ENCODE results near the gene ANKRD11.

Gene ANKRD11

DNA sequence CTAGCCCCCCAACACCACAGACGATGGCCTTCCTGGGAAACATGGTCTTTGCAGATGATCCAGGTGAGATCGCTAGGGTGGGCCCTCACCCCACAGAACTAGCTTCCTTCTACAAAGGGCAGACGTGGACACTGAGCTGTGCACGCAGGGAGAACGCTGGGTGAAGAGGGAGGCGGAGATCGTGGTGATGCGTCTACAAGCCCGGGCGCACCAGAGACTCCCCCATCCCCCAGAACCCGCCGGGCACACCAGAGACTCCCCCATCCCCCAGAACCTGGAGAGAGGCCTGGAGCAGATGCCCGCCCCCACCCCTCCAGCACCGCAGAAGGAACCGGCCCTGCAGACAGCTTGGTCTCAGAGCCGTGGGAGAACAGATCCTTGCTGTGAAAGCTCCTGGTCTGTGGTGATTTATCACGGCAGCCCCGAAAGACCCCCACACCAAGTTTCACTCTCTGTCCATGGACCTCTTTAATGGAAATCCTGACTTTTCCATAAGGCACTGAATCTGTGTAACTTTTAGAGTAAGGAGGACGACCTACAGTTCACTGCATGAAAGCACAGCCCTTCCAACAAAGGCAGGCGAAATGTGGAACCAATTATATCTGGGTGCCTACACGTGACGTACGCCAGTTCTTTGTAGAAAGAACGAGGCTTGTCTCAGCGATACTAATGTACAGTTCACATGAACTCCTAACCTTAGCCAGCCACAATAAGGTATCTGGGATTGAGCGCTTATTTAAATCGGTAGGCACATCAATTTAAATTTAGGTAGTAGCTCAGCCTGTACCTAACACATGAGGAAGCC, 88.5 kb downstream of the ANKRD11 start:
- Histone ChIP-seq H3K36me3 (ENCODE audit: low read depth) (0 out of 2 replicates have a peak, but pooled peaks cover 17% of the 10 kb centered on the region), H3K27me3 (ENCODE audit: insufficient read depth, poor library complexity, severe bottlenecking) (no peaks in the 10 kb centered on the region)
- DNase-seq (ENCODE audit: low spot score): no peak

DNA sequence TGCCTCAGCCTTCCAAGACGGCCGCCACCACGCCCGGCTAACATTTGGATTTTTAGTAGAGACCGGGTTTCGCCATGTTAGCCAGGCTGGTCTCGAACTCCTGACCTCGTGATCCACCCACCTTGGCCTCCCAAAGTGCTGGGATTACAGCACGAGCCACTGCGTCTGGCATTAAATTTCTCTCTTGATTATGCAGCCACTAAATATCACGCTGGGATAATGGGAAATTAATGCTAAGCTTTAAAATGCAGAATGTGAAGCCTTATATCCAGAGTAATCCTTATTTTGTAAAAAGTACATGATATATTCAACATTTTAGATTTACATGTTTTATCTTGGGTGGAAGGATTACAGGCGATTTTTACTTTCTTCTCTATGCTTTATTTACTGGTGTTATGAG, 89.2 kb downstream of the ANKRD11 start:
- Histone ChIP-seq H3K27ac (ENCODE audit: poor library complexity, severe bottlenecking) (no peak overlapping the region), H3K36me3 (ENCODE audit: low read depth) (0 out of 2 replicates have a peak, but pooled peaks cover 17% of the 10 kb centered on the region), H3K27me3 (ENCODE audit: insufficient read depth, poor library complexity, severe bottlenecking) (no peaks in the 10 kb centered on the region), H3K4me3 (ENCODE audit: severe bottlenecking) (no peak overlapping the region), H3K4me1 (ENCODE audit: insufficient read depth, poor library complexity, severe bottlenecking) (peaks cover 17% of the 10 kb centered on the region), H3K9me3 (ENCODE audit: severe bottlenecking) (no peaks in the 10 kb centered on the region)
- DNase-seq (ENCODE audit: low spot score) (no peak), ATAC-seq (ENCODE audit: low read depth) (no peak)
- TF ChIP-seq, protein P1, sequence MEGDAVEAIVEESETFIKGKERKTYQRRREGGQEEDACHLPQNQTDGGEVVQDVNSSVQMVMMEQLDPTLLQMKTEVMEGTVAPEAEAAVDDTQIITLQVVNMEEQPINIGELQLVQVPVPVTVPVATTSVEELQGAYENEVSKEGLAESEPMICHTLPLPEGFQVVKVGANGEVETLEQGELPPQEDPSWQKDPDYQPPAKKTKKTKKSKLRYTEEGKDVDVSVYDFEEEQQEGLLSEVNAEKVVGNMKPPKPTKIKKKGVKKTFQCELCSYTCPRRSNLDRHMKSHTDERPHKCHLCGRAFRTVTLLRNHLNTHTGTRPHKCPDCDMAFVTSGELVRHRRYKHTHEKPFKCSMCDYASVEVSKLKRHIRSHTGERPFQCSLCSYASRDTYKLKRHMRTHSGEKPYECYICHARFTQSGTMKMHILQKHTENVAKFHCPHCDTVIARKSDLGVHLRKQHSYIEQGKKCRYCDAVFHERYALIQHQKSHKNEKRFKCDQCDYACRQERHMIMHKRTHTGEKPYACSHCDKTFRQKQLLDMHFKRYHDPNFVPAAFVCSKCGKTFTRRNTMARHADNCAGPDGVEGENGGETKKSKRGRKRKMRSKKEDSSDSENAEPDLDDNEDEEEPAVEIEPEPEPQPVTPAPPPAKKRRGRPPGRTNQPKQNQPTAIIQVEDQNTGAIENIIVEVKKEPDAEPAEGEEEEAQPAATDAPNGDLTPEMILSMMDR (IDR thresholded peaks at IDR 0.05; ENCODE audit: poor library complexity, severe bottlenecking): no peak

More for the DNA sequence above, 88.5 kb downstream of the ANKRD11 start:
- no peak overlapping the region for H3K27ac ChIP-seq (ENCODE audit: poor library complexity, severe bottlenecking)
- H3K9me3 ChIP-seq (ENCODE audit: severe bottlenecking): no peaks in the 10 kb centered on the region
- H3K4me3 ChIP-seq (ENCODE audit: severe bottlenecking): no peak overlapping the region
- ATAC-seq (ENCODE audit: low read depth): no peak
- H3K4me1 ChIP-seq (ENCODE audit: insufficient read depth, poor library complexity, severe bottlenecking): peaks cover 17% of the 10 kb centered on the region
- TF ChIP-seq, protein P1 (IDR thresholded peaks at IDR 0.05; ENCODE audit: poor library complexity, severe bottlenecking): no peak

DNA sequence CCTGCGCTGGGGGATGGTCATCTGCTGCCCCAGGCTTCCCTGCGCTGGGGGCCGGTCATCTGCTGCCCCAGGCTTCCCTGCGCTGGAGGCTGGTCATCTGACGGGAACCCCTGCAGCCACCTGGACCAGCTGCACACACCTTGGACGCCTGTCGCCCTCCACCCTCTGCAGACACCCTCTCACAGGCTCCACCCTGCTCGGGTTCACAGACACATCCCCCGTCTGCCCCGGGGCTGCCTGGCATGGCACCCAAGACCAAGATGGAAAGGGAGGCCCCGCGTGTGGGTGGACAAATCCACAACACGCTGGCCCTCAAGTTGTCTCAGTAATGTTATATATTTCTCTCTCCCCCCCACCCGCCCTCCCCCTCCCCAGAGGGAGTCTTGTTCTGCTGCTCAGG, 89.6 kb downstream of the ANKRD11 start:
- Histone ChIP-seq H3K4me1 (ENCODE audit: insufficient read depth, poor library complexity, severe bottlenecking) (peaks cover 20% of the 10 kb centered on the region), H3K27ac (ENCODE audit: poor library complexity, severe bottlenecking) (no peak overlapping the region), H3K36me3 (ENCODE audit: low read depth) (0 out of 2 replicates have a peak, but pooled peaks cover 17% of the 10 kb centered on the region), H3K4me3 (ENCODE audit: severe bottlenecking) (no peak overlapping the region), H3K9me3 (ENCODE audit: severe bottlenecking) (no peaks in the 10 kb centered on the region), H3K27me3 (ENCODE audit: insufficient read depth, poor library complexity, severe bottlenecking) (no peaks in the 10 kb centered on the region)
- ATAC-seq (ENCODE audit: low read depth): no peak
- TF ChIP-seq, protein P1 (IDR thresholded peaks at IDR 0.05; ENCODE audit: poor library complexity, severe bottlenecking): no peak
- DNase-seq (ENCODE audit: low spot score): no peak

DNA sequence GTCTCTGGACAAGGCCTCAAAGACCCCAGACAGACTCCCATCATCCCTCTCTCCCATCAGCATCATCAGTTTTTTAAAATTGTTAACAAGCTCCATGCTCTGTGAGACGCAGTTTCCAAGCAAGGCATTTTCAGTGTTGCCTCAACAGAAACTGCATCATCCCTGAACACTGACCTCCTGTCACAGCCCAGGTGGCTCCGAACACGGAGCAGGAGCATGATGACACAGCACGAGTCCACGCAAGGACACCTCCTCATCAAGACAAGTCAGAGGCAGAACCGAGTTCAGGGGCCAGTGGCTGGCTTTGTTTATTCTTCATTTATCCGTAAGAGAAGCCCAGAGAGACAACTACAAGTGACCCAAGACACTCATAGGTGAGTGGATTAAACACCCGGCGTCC, 91.4 kb downstream of the ANKRD11 start:
- no peak for ATAC-seq (ENCODE audit: low read depth)
- TF ChIP-seq, protein P1 (IDR thresholded peaks at IDR 0.05; ENCODE audit: poor library complexity, severe bottlenecking): no peak
- no peak for DNase-seq (ENCODE audit: low spot score)
- H3K4me3 ChIP-seq (ENCODE audit: severe bottlenecking): no peak overlapping the region
- H3K27ac ChIP-seq (ENCODE audit: poor library complexity, severe bottlenecking): no peak overlapping the region
- peaks cover 24% of the 10 kb centered on the region for H3K4me1 ChIP-seq (ENCODE audit: insufficient read depth, poor library complexity, severe bottlenecking)
- H3K9me3 ChIP-seq (ENCODE audit: severe bottlenecking): no peaks in the 10 kb centered on the region
- no peaks in the 10 kb centered on the region for H3K27me3 ChIP-seq (ENCODE audit: insufficient read depth, poor library complexity, severe bottlenecking)
- H3K36me3 ChIP-seq (ENCODE audit: low read depth): 0 out of 2 replicates have a peak, but pooled peaks cover 17% of the 10 kb centered on the region

DNA sequence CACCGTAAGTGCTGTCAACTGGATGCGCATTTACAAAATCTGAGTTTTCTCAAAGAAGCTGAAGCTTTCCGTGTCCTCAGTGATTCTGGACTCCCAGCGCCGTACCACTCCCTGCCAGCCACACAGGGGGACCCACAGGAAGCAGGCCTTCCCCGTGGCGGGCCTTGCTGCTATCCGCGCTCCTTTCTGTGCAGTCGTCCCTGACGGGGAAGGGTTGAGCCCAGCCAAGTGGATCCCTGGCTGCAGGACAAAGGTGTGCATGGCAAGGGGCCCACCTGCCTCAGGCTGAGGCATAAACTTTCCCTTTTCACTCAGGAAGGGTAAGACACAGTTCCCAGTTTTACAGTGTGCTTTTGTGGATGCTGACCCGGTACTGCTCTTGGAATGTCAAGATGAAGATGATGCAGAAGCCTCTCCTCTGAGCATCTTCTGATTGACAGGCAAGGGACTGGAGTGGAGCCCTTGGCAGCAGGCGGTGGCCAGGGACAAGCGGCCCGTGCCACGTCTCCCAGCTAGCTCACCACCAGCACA, 93.0 kb downstream of the ANKRD11 start:
- Histone ChIP-seq H3K27me3 (ENCODE audit: insufficient read depth, poor library complexity, severe bottlenecking) (no peaks in the 10 kb centered on the region), H3K4me3 (ENCODE audit: severe bottlenecking) (no peak overlapping the region), H3K36me3 (ENCODE audit: low read depth) (peaks cover 18% of the 10 kb centered on the region), H3K9me3 (ENCODE audit: severe bottlenecking) (no peaks in the 10 kb centered on the region), H3K27ac (ENCODE audit: poor library complexity, severe bottlenecking) (no peak overlapping the region), H3K4me1 (ENCODE audit: insufficient read depth, poor library complexity, severe bottlenecking) (peaks cover 29% of the 10 kb centered on the region)
- ATAC-seq (ENCODE audit: low read depth): no peak
- no peak for DNase-seq (ENCODE audit: low spot score)
- TF ChIP-seq, protein P1 (IDR thresholded peaks at IDR 0.05; ENCODE audit: poor library complexity, severe bottlenecking): no peak
